Activated T-helper 2 cell treated with anti-CD3 and anti-CD28 coated beads, Interferon-gamma antibody, Interleukin-2, Interleukin-4, amounts not matched to agents 10 μg/mL and 5 μg/mL and 100 μg/mL, durations not matched to agents 14 hours and 24 hours and 36 hours (primary cell): ENCODE results near the gene CCDC137. TPM values are rescaled to one million over a fixed set of nuclear protein-coding genes. Genes with fewer than 3 reads are reported as not detected.

Source experiments
- DNase-seq: peaks from one replicate; pipeline ENCODE4 v3.0.0; 2021; ENCODE audit warnings: low spot score
- H3K27ac Mint-ChIP-seq: one replicate; pipeline ENCODE4 v1.8.0; 2021; ENCODE audit warnings: mixed read lengths
- H3K27me3 Mint-ChIP-seq: one replicate; pipeline ENCODE4 v1.8.0; 2021; ENCODE audit warnings: low read depth, mixed read lengths
- H3K36me3 Mint-ChIP-seq: one replicate; pipeline ENCODE4 v1.8.0; 2021; ENCODE audit warnings: low read depth, mixed read lengths
- H3K4me1 Mint-ChIP-seq: one replicate; pipeline ENCODE4 v1.8.0; 2021; ENCODE audit warnings: low read depth, mixed read lengths
- H3K4me3 Mint-ChIP-seq: one replicate; pipeline ENCODE4 v1.8.0; 2021; ENCODE audit warnings: low read depth, mild to moderate bottlenecking, moderate library complexity, mixed read lengths
- H3K9me3 Mint-ChIP-seq: one replicate; pipeline ENCODE4 v1.8.0; 2021; ENCODE audit warnings: mixed read lengths
- intact Hi-C: fragments of 100-400 bp; cut with micrococcal nuclease; formaldehyde crosslinking; loops from one replicate; pipeline ENCODE4 v1.15.1; 2023
- total RNA-seq: library from RNA; stranded (reverse); gene quantifications from 2 replicates; pipeline ENCODE4 v1.2.3, GENCODE V29; 2022

Gene CCDC137
- total RNA-seq, 1 donor from 2014 or later: 50.8 TPM

DNA sequence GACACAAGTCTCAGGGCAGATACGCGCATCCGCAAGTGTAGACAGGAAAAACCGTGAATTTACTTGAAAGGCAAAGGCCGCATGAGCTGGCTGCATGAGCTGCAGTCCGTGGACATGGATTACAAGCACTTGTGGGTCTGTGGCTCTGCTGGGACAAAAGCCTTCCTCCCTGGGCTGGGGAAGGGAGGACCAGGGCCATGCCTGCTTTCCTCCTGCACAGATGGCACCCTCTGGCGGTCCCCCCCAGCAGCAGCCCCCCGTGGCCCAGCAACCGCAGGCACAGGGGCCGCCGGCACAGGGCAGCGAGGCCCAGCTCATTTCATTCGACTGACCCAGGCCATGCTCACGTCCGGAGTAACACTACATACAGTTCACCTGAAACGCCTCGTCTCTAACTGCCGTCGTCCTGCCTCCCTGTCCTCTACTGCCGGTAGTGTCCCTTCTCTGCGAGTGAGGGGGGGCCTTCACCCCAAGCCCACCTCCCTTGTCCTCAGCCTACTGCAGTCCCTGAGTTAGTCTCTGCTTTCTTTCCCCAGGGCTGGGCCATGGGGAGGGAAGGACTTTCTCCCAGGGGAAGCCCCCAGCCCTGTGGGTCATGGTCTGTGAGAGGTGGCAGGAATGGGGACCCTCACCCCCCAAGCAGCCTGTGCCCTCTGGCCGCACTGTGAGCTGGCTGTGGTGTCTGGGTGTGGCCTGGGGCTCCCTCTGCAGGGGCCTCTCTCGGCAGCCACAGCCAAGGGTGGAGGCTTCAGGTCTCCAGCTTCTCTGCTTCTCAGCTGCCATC, 34.9 kb downstream of the CCDC137 start:
- Mint-ChIP-seq H3K27ac (peak overlapping the region; percentile 58), H3K4me1 (peaks cover 13% of the 10 kb centered on the region), H3K27me3 (no peaks in the 10 kb centered on the region), H3K4me3 (peak overlapping the region; percentile 98), H3K36me3 (peaks cover 76% of the 10 kb centered on the region), H3K9me3 (no peaks in the 10 kb centered on the region)
- no peak for DNase-seq
- intact Hi-C loops: loop anchor here (5.0 kb wide), 1 partner anchor 34 kb away; the partner anchor contains the start of genes CCDC137 and OXLD1

DNA sequence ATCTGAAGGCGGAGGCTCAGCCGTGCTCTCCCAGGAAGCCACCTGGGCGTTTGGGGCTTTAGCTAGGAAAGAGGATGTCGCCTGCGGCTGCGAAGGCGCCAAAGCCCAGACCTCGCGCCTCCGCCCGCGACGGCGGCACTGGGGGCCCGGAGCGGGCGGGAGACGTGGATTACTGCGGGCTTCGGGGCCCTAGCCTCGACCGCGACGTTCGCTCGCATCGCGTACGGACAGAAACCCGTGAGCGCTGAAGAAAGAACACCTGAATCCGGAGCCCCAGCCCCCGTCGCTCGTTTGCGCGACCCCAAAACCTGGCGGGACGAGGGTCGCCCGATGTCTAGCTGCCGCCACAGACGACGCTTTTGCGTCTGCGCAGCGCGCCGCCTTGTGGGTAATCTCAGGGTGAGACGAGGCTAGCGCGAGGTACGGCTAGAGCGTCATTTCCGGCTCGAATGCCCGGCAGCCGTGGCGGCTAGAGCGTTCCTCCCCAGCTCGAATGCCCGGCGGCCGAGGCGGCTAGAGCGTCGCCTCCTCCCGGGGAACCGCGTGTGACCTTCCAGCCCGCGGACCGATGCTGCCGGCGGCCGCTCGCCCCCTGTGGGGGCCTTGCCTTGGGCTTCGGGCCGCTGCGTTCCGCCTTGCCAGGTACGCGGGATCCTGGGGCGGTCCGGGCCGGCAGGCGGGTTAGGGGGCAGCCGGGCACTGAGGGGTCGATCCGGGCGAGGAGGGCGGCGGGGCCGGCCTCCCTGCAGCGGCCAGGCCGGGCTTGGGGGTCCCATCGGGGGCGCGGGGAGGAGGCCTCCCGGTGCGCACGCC, 36.6 kb downstream of the CCDC137 start, which contains the start of gene MRPL12:
Gene MRPL12, plus strand, starts transcription at position 434 of the 813 bp plus-strand sequence. Its CDS starts 135 bp downstream, at position 569.
- peaks cover 13% of the 10 kb centered on the region for H3K4me1 Mint-ChIP-seq
- peak within 1 kb of the TSS; percentile 96 for H3K27ac Mint-ChIP-seq
- H3K36me3 Mint-ChIP-seq: peaks cover 73% of the 10 kb centered on the region
- DNase-seq: peak; percentile 85
- H3K4me3 Mint-ChIP-seq: peak within 1 kb of the TSS; percentile 98
- intact Hi-C loops: loop anchor here (1.0 to 5.0 kb wide), 2 partner anchors 9 to 36 kb away; partner anchors contain the start of genes CCDC137, OXLD1 and SLC25A10
- H3K9me3 Mint-ChIP-seq: no peaks in the 10 kb centered on the region
- no peaks in the 10 kb centered on the region for H3K27me3 Mint-ChIP-seq

DNA sequence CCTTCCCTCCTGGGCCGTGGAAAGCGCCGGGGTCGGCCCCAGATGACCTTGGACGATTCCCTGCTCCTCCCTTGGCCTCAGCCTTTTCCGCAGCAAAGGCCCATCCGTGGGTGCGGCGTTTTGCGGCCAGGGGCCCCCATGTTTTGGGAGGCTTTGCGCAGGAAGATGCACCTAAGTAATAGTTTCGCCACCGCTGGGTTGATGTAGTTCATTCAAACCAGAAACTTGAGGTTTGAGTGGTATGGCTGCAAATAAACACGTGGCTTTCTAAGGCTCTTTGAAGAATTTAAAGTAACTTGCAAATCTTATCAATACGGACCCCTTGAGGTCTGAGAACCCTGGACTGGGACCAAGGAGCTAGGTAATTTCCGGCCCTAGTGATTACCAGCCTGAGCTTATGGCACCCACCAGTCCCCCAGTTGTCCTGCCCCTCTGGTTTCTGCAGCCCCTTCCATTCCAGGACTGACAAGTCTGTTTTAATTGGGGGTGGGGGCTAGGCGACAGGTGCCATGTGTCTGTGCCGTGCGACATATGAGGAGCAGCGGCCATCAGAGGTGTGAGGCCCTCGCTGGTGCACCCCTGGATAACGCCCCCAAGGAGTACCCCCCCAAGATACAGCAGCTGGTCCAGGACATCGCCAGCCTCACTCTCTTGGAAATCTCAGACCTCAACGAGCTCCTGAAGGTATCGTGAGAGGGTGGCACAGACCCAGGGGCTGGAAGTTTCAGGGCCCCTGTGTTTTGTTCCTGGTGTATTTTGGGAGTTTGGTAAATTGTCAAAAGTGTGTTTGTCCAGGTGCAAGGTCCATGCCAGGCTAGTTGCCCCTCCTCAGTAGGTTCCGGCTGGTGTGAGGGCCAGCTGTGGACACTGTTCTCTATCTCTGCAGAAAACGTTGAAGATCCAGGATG, 37.5 kb downstream of the CCDC137 start:
- intact Hi-C loops: loop anchor here (1.0 to 5.0 kb wide), 2 partner anchors 8 to 37 kb away; partner anchors contain the start of genes CCDC137, OXLD1 and SLC25A10
- no peaks in the 10 kb centered on the region for H3K27me3 Mint-ChIP-seq
- peaks cover 69% of the 10 kb centered on the region for H3K36me3 Mint-ChIP-seq
- H3K27ac Mint-ChIP-seq: peak overlapping the region; percentile 38
- no peaks in the 10 kb centered on the region for H3K9me3 Mint-ChIP-seq
- H3K4me3 Mint-ChIP-seq: peak overlapping the region; percentile 98
- DNase-seq: no peak
- peaks cover 13% of the 10 kb centered on the region for H3K4me1 Mint-ChIP-seq

DNA sequence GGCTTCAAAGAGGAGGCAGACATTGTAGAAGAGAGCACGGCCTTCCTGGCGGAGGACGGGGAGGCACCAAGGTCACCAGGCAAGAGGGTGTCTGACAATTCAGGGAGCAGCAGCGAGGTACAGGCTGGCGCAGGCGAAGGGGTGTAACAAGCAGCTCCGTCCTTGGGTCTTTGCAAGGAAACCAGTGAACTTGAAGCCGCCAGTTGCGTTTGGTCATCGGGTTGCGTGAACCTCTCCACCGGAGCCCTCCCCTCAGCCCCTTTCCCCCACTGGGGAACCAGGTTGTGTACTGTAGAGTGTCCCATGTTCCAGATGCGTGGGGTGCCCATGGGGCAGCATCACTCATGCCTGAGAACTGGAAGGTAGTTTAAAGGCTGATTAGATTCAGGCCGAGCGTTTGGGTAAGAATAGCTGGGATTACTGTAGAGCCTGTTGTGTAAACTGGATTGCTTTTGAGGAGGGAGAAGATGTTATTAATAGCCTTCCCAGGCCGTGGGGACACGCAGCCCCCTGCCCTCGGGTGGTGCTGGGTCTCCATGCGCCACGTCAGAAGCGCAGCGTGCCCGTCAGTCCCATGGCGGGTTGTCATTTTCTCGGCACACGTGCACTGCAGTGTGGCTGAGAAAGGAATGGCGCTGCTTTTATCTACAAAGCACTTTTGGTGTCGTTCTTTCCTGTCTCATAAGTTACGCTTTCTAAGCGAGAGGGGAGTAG, 39.1 kb downstream of the CCDC137 start:
- H3K36me3 Mint-ChIP-seq: peaks cover 69% of the 10 kb centered on the region
- H3K9me3 Mint-ChIP-seq: no peaks in the 10 kb centered on the region
- no peaks in the 10 kb centered on the region for H3K27me3 Mint-ChIP-seq
- intact Hi-C loops: no loop called here
- DNase-seq: no peak
- peaks cover 15% of the 10 kb centered on the region for H3K4me1 Mint-ChIP-seq
- H3K27ac Mint-ChIP-seq: no peak overlapping the region
- peak overlapping the region; percentile 26 for H3K4me3 Mint-ChIP-seq

DNA sequence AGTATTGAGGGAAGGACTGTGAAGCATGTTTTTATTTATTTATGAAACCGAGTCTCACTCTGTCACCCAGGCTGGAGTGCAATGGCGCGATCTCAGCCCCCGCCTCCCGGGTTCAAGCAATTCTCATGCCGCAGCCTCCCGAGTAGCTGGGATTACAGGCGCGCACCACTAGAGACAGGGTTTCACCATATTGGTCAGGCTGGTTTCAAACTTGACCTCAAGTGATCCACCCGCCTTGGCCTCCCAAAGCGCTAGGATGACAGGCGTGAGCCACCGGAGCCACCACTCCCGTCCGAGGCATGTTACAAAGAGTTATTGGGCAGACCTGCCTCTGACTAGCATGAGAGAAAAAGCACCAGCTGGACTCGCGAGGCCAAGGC, 39.7 kb downstream of the CCDC137 start:
- Mint-ChIP-seq H3K4me3 (no peak overlapping the region), H3K9me3 (no peaks in the 10 kb centered on the region), H3K27me3 (no peaks in the 10 kb centered on the region), H3K4me1 (peaks cover 14% of the 10 kb centered on the region), H3K36me3 (peaks cover 64% of the 10 kb centered on the region), H3K27ac (no peak overlapping the region)
- DNase-seq: no peak
- intact Hi-C loops: no loop called here

DNA sequence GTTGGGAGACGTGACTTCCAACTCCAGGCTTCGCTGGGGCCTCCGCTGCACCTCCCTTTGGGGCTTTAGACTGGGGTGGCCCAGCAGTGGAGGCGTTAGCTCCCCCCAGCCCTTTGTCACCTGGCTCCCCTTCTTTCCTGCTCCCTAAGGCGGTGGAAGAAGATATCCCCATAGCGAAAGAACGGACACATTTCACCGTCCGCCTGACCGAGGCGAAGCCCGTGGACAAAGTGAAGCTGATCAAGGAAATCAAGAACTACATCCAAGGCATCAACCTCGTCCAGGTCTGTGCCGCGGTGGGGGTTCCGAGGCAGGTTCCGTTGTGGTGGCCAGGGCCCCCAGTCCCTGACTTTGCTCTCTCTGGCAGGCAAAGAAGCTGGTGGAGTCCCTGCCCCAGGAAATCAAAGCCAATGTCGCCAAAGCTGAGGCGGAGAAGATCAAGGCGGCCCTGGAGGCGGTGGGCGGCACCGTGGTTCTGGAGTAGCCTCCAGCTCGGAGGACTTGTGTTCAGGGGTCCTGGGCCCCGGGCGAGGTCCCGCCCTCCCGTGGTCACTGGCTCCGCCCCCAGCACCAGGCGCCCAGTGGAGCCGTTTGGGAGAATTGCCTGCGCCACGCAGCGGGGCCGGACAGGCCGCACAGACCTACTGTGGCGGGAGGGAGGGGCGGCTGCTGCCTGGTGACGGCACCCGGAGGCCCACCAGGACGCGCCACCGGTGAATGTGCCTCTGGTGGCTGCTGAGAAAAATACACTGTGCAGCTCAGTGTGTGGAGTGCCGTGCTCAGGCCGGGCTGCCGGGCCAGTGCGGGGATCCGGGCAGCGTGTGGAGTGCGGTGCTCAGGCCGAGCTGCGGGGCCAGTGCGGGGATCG, 40.5 kb downstream of the CCDC137 start:
- intact Hi-C loops: no loop called here
- Mint-ChIP-seq H3K4me3 (no peak overlapping the region), H3K27ac (no peak overlapping the region), H3K4me1 (peaks cover 11% of the 10 kb centered on the region), H3K27me3 (no peaks in the 10 kb centered on the region), H3K36me3 (peaks cover 58% of the 10 kb centered on the region), H3K9me3 (no peaks in the 10 kb centered on the region)
- DNase-seq: no peak

DNA sequence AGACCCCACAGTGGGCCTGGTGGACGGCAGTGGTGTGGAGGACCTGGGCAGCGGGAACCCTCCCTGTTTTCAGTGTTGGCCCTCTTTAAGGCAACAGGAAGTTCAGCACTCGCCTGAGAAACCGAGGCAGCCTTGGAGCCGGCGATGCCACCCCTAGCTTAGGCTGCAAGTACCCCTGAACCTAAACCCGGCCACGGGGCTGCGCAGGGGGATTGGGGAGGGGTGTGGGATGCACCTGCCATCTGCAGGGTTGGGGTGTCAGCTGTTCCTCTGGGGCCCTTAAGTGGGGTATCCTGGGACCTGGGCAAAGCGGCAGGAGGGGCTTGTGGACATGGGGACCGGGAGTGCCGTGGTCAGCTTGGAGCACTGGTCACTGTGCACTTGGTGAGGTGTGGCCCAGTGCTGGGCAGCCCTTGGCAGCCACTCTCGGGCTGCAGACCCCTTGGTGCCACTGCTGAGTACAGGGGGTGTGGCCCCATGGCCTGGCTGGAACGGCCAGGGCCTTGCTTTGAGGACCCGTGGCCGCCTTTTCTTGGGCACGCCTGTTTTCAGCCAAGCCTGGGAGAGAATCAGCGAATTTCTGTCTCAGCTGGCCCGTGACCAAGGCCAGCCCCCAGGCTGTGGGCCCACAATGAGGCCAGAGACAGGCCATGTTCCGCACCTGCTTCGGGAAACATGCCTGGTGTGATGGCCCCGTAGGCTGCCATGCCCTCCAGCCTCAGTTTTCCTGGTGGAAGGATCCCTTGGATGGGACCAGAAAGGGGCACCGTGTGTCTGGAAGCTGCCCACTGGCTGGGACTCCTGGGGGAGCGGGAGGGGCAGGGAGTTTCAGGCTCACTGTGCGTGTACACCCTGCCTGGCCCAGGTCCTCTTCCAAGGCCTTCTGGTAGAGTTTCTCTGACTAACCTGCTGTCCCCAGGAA, 41.4 kb downstream of the CCDC137 start:
- no peaks in the 10 kb centered on the region for H3K27me3 Mint-ChIP-seq
- no peak overlapping the region for H3K4me3 Mint-ChIP-seq
- peaks cover 13% of the 10 kb centered on the region for H3K4me1 Mint-ChIP-seq
- no peak overlapping the region for H3K27ac Mint-ChIP-seq
- H3K36me3 Mint-ChIP-seq: peaks cover 48% of the 10 kb centered on the region
- no peaks in the 10 kb centered on the region for H3K9me3 Mint-ChIP-seq
- DNase-seq: no peak
- intact Hi-C loops: no loop called here

DNA sequence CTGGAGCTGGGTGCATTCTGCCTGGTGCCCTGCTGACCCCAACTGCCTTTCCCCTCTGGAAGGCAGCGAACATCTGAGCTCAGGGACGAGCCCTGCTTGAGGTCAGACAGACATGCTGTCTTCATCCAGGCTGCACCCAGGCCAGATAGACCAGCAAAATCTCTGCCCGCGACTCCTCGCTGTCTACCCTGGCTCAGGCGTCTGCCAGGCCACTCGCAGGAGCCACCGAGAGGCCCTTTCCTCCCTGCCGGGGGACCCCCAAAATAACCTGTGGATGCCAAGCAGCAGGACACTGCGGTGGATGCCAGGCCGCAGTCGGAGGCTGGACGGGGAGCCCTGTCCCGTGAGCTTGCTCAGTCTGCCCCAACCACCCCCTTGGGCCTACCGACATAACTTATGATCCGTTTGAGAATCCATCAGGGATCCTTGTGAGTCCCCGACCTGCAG, 42.2 kb downstream of the CCDC137 start:
- H3K4me1 Mint-ChIP-seq: peaks cover 13% of the 10 kb centered on the region
- H3K4me3 Mint-ChIP-seq: no peak overlapping the region
- intact Hi-C loops: no loop called here
- no peaks in the 10 kb centered on the region for H3K9me3 Mint-ChIP-seq
- H3K27ac Mint-ChIP-seq: no peak overlapping the region
- H3K27me3 Mint-ChIP-seq: no peaks in the 10 kb centered on the region
- H3K36me3 Mint-ChIP-seq: peaks cover 47% of the 10 kb centered on the region
- DNase-seq: no peak

DNA sequence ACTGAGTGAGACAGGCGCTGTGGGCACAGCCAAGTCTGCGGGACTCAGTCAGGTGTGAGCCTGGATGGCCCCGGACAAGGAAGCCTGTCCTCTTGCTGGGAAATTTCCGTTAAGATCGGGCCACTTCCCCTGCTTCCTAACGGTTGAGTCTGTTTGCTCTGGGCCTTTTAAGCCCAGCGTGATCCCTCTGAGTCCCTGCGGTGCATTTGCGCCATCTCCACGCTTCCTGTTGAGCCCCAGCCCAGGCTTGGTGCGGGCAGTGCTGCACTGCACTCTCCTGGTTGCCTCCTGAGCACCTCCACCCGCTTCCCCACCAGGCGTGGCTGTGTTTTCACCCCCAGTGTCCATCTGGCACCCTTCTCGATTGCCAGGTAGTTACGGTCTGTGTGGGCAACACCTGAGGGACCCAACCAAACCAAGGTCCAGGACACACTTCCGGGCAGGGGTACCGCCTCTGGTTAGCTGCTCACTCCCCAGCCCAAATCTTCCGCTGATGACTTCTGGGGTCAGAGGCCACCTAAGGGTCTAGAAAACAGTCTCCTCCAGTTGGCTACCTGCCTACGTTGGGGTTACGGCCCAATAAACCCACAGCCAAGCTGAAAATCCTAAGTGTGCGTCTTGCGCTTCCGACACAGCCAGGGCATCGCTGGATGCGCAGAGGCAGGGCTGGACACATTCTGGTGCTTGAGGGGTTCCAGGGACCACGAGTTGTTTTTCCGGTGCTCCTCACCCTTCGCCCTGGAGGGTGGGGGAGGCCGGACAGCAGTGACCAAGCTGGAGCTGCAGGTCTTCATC, 44.2 kb downstream of the CCDC137 start:
- intact Hi-C loops: no loop called here
- Mint-ChIP-seq H3K4me1 (peaks cover 11% of the 10 kb centered on the region), H3K27ac (peak overlapping the region; percentile 59), H3K9me3 (no peaks in the 10 kb centered on the region), H3K36me3 (peaks cover 29% of the 10 kb centered on the region), H3K4me3 (peak overlapping the region; percentile 75), H3K27me3 (no peaks in the 10 kb centered on the region)
- DNase-seq: no peak
